ENCODE data around the gene LDHAL6B. TPM values are rescaled to one million over a fixed set of nuclear protein-coding genes. Genes with fewer than 3 reads are reported as not detected.

Gene LDHAL6B
- total RNA-seq, result not detected

GRCh38 chr15:59206623-59207183 lies at the start of gene LDHAL6B:
LDHAL6B (plus strand) TSS chr15:59206843; CDS start chr15:59206941, 98 bp downstream.
- H3K36me3 ChIP-seq, result peaks cover 55% of the 10 kb centered on the region
- ATAC-seq (ENCODE audit: insufficient number of reproducible peaks, low FRiP score, low read depth) (no peak), DNase-seq (ENCODE audit: low spot score) (no peak)
- H3K4me1 ChIP-seq (ENCODE audit: control insufficient read depth in 1 of 2, low read depth in 2 of 2), result no peaks in the 10 kb centered on the region
- H3K9me3 ChIP-seq, result no peaks in the 10 kb centered on the region
- H3K27ac ChIP-seq, result no peak within 1 kb of the TSS
- TF ChIP-seq, protein P1, sequence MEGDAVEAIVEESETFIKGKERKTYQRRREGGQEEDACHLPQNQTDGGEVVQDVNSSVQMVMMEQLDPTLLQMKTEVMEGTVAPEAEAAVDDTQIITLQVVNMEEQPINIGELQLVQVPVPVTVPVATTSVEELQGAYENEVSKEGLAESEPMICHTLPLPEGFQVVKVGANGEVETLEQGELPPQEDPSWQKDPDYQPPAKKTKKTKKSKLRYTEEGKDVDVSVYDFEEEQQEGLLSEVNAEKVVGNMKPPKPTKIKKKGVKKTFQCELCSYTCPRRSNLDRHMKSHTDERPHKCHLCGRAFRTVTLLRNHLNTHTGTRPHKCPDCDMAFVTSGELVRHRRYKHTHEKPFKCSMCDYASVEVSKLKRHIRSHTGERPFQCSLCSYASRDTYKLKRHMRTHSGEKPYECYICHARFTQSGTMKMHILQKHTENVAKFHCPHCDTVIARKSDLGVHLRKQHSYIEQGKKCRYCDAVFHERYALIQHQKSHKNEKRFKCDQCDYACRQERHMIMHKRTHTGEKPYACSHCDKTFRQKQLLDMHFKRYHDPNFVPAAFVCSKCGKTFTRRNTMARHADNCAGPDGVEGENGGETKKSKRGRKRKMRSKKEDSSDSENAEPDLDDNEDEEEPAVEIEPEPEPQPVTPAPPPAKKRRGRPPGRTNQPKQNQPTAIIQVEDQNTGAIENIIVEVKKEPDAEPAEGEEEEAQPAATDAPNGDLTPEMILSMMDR (IDR thresholded peaks at IDR 0.05), result no peak
- H3K27me3 ChIP-seq (replicated peaks; ENCODE audit: insufficient read depth), result no peaks in the 10 kb centered on the region
- H3K4me3 ChIP-seq, result no peak within 1 kb of the TSS

- no peak for ATAC-seq (ENCODE audit: insufficient number of reproducible peaks, low FRiP score, low read depth)
- Histone ChIP-seq H3K27me3 (replicated peaks; ENCODE audit: insufficient read depth) (no peaks in the 10 kb centered on the region), H3K36me3 (peaks cover 48% of the 10 kb centered on the region), H3K9me3 (no peaks in the 10 kb centered on the region), H3K4me1 (ENCODE audit: control insufficient read depth in 1 of 2, low read depth in 2 of 2) (no peaks in the 10 kb centered on the region), H3K27ac (no peak overlapping the region), H3K4me3 (no peak overlapping the region)
- TF ChIP-seq, protein P1 (IDR thresholded peaks at IDR 0.05), result no peak
- no peak for DNase-seq (ENCODE audit: low spot score)
These were observed 49.2 kb upstream of the LDHAL6B start for GRCh38 chr15:59157396-59157795.

DNA sequence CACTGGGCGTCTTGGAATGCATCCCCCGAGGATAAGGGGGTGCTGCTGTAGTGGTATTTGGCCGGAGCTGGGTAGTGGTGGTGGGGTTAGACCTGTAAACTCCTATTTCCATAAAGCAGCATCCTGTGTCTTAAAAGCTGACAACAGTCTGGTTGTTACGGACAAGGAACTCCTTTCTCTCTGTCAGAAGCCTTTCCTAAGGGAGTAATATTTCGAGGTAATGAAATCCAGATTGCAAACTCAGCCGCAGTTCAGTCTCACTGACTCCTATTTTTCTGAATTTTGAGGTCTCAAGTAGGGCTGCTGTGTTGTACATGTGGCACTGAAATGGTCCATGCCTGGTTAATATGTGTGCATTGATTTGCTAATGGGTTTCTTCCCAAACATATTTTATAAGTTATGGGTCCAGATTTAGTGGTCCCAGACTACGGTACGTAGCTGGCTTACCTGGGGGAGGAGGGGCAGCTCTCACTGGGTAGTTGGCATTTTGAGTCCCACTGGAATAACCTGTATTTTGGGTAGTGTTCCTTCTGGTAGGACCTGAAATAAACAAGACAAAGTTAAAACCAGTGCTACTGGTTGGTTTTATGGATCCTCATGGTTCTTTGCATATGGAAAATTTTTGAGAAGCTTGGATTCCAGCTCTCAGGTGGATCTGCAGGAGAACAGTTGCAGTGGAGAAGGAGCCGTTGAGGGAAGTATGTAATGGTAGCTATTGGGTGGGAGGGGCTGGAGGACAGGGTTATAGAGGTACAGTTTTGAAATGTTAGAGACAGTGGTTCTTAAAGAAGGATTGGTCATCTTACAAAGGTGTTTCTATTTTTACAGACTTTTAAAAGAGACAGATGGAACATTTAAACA lies 48.6 kb upstream of the LDHAL6B start:
- Histone ChIP-seq H3K4me1 (ENCODE audit: control insufficient read depth in 1 of 2, low read depth in 2 of 2) (no peaks in the 10 kb centered on the region), H3K9me3 (no peaks in the 10 kb centered on the region), H3K27me3 (replicated peaks; ENCODE audit: insufficient read depth) (no peaks in the 10 kb centered on the region), H3K4me3 (no peak overlapping the region), H3K27ac (no peak overlapping the region), H3K36me3 (peaks cover 46% of the 10 kb centered on the region)
- TF ChIP-seq, protein P1 (IDR thresholded peaks at IDR 0.05), result no peak
- no peak for ATAC-seq (ENCODE audit: insufficient number of reproducible peaks, low FRiP score, low read depth)
- DNase-seq (ENCODE audit: low spot score), result no peak

DNA sequence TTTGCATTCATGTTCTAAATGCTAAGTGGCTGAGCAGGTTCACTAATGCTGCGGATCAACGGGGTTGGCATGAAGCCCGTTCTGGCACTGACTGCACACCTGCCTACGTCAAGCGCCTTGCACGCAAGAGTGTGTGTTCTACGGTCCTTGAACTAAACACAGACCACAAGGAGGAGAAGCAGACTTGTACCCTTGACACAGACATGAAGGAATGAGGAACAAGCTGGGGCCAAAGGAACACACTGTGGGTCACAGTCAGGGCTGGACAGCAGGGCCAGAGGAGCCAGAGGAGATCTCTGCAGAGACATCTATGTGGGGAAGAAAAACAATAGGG lies 48.0 kb upstream of the LDHAL6B start:
- ATAC-seq (ENCODE audit: insufficient number of reproducible peaks, low FRiP score, low read depth) (no peak), DNase-seq (ENCODE audit: low spot score) (no peak)
- H3K4me3 ChIP-seq, result no peak overlapping the region
- no peaks in the 10 kb centered on the region for H3K9me3 ChIP-seq
- no peaks in the 10 kb centered on the region for H3K27me3 ChIP-seq (replicated peaks; ENCODE audit: insufficient read depth)
- TF ChIP-seq, protein P1 (IDR thresholded peaks at IDR 0.05), result no peak
- no peak overlapping the region for H3K27ac ChIP-seq
- H3K36me3 ChIP-seq, result peaks cover 42% of the 10 kb centered on the region
- no peaks in the 10 kb centered on the region for H3K4me1 ChIP-seq (ENCODE audit: control insufficient read depth in 1 of 2, low read depth in 2 of 2)

DNA sequence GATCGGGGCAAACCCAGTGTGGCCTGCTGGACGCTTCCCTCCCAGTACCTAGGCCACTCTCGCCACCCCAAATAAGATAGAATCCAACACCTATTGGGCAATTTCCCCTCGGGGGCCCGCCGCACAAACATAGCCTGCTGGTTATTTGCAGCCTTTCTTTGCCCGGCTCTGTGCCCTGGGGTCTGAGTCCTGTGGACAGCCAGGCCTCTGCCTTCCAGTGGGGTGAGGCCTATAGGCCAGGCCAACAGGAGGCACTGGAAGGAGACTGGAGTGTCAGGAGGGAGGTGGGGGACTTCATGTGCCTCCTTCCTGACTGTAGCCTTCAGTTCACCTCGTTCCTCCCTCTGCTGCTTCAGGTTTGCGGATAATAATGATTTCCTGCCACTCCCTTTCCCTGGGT lies 47.4 kb upstream of the LDHAL6B start:
- TF ChIP-seq, protein P1 (IDR thresholded peaks at IDR 0.05), result no peak
- Histone ChIP-seq H3K4me1 (ENCODE audit: control insufficient read depth in 1 of 2, low read depth in 2 of 2) (no peaks in the 10 kb centered on the region), H3K36me3 (peaks cover 42% of the 10 kb centered on the region), H3K4me3 (no peak overlapping the region), H3K27ac (no peak overlapping the region), H3K27me3 (replicated peaks; ENCODE audit: insufficient read depth) (no peaks in the 10 kb centered on the region), H3K9me3 (no peaks in the 10 kb centered on the region)
- DNase-seq (ENCODE audit: low spot score), result no peak
- ATAC-seq (ENCODE audit: insufficient number of reproducible peaks, low FRiP score, low read depth), result no peak

Data from thoracic aorta (tissue), 2 donors.